Peyer's patch (tissue), 4 donors: ENCODE measurements around the gene SLC35F4. TPM values are rescaled to one million over a fixed set of nuclear protein-coding genes. Genes with fewer than 3 reads are reported as not detected.

Experiments used
- DNase-seq, 3 donors: peaks; one replicate each; pipeline ENCODE4 v3.0.0-alpha.2; 2017 to 2019
- H3K27ac ChIP-seq, 4 donors: fragments of 200-600 bp; sonication (generic); one replicate each; pipeline ENCODE4 v1.5.1; 2016 to 2019
- H3K27me3 ChIP-seq, 2 donors: fragments of 200-600 bp; sonication (generic); one replicate each; pipeline ENCODE4 v1.5.1; 2019
- H3K36me3 ChIP-seq, 3 donors: fragments of 200-600 bp; sonication (generic); one replicate each; pipeline ENCODE4 v1.5.1; 2016 to 2019
- H3K4me1 ChIP-seq, 4 donors: fragments of 200-600 bp; sonication (generic); one replicate each; pipeline ENCODE4 v1.5.1; 2016 to 2019
- H3K4me3 ChIP-seq, 4 donors: fragments of 200-600 bp; sonication (generic); 1 replicate in 3 of 4; 2 replicates in 1 of 4; pipeline ENCODE4 v1.5.1; 2016 to 2019; ENCODE audit warnings: mild to moderate bottlenecking in 1 of 4
- H3K9me3 ChIP-seq, 4 donors: fragments of 200-600 bp; sonication (generic); one replicate each; pipeline ENCODE4 v1.5.1; 2016 to 2019; ENCODE audit warnings: mild to moderate bottlenecking in 1 of 4
- CTCF ChIP-seq, 6 experiments: fragments of 450-650 bp in 4 of 6; fragments of 200-600 bp in 2 of 6; sonication (generic) in 1 of 6; IDR thresholded peaks; one replicate each; pipeline ENCODE4 v1.5.1; 2017 to 2019; ENCODE audit warnings: antibody characterized with exemption in 6 of 6, mild to moderate bottlenecking in 3 of 6, moderate library complexity in 1 of 6
- POLR2A ChIP-seq, 2 donors: fragments of 450-650 bp; IDR thresholded peaks; one replicate each; pipeline ENCODE4 v1.5.1; 2017; ENCODE audit warnings: antibody characterized with exemption in 2 of 2, mild to moderate bottlenecking in 2 of 2, moderate library complexity in 2 of 2
- total RNA-seq, 4 donors: library from RNA; depleted of rRNA; stranded (reverse); fragments of >200 nt; gene quantifications; one replicate each; pipeline ENCODE4 v1.1.0, GENCODE V29; 2016

SLC35F4 gene
- total RNA-seq, 4 donors from 2014 or later, result not detected

- no peak overlapping the region for H3K27ac ChIP-seq
- DNase-seq, result no peak
- H3K27me3 ChIP-seq, result no peaks in the 10 kb centered on the region
- H3K36me3 ChIP-seq, result no peaks in the 10 kb centered on the region
- H3K4me1 ChIP-seq, result no peaks in the 10 kb centered on the region
- H3K9me3 ChIP-seq, result no peaks in the 10 kb centered on the region
- H3K4me3 ChIP-seq, result no peak overlapping the region
- TF ChIP-seq POLR2A (IDR thresholded peaks at IDR 0.05), result no peak
- no peak for TF ChIP-seq CTCF (IDR thresholded peaks at IDR 0.05)
Observed at GRCh38 chr14:57785058-57785457, 80.8 kb downstream of the SLC35F4 start.

GRCh38 chr14:57771801-57772200 lies 94.1 kb downstream of the SLC35F4 start:
- H3K4me3 ChIP-seq, result no peak overlapping the region
- H3K36me3 ChIP-seq, result no peaks in the 10 kb centered on the region
- no peak for DNase-seq
- H3K9me3 ChIP-seq, result no peaks in the 10 kb centered on the region
- H3K4me1 ChIP-seq, result no peaks in the 10 kb centered on the region
- H3K27ac ChIP-seq, result no peak overlapping the region
- TF ChIP-seq POLR2A (IDR thresholded peaks at IDR 0.05) (no peak), CTCF (IDR thresholded peaks at IDR 0.05) (no peak)
- H3K27me3 ChIP-seq, result no peaks in the 10 kb centered on the region

GRCh38 chr14:57769863-57770523 lies 95.9 kb downstream of the SLC35F4 start:
- TF ChIP-seq POLR2A (IDR thresholded peaks at IDR 0.05) (no peak), CTCF (IDR thresholded peaks at IDR 0.05) (no peak)
- H3K4me1 ChIP-seq, result no peaks in the 10 kb centered on the region
- no peak for DNase-seq
- H3K9me3 ChIP-seq, result no peaks in the 10 kb centered on the region
- H3K27me3 ChIP-seq, result no peaks in the 10 kb centered on the region
- H3K36me3 ChIP-seq, result no peaks in the 10 kb centered on the region
- H3K27ac ChIP-seq, result no peak overlapping the region
- no peak overlapping the region for H3K4me3 ChIP-seq

GRCh38 chr14:57761800-57762199 lies 104.1 kb downstream of the SLC35F4 start:
- H3K36me3 ChIP-seq, result no peaks in the 10 kb centered on the region
- H3K4me1 ChIP-seq, result no peaks in the 10 kb centered on the region
- H3K9me3 ChIP-seq, result no peaks in the 10 kb centered on the region
- H3K27me3 ChIP-seq, result no peaks in the 10 kb centered on the region
- no peak for DNase-seq
- H3K4me3 ChIP-seq, result no peak overlapping the region
- TF ChIP-seq POLR2A (IDR thresholded peaks at IDR 0.05), result no peak
- no peak for TF ChIP-seq CTCF (IDR thresholded peaks at IDR 0.05)
- H3K27ac ChIP-seq, result no peak overlapping the region

- Histone ChIP-seq H3K36me3 (no peaks in the 10 kb centered on the region), H3K27me3 (no peaks in the 10 kb centered on the region), H3K27ac (no peak overlapping the region), H3K4me3 (no peak overlapping the region), H3K9me3 (no peaks in the 10 kb centered on the region), H3K4me1 (no peaks in the 10 kb centered on the region)
- no peak for TF ChIP-seq POLR2A (IDR thresholded peaks at IDR 0.05)
- no peak for TF ChIP-seq CTCF (IDR thresholded peaks at IDR 0.05)
- no peak for DNase-seq
Observed at GRCh38 chr14:57760896-57761295, 105.0 kb downstream of the SLC35F4 start.
